GM18870 (cell line): Measurements from ENCODE around the gene ZBTB16.
"Not testable (repeated sequence)": the region's sequence is repeated elsewhere in the genome, so short reads cannot be mapped to it uniquely, and the experiment has no call there.

Experiments used
- ATAC-seq: cut with Tn5 transposase; IDR thresholded peaks from one replicate; pipeline ENCODE4 v1.9.1; 2021; ENCODE audit warnings: moderate library complexity; ENCODE audit not compliant: unreplicated experiment

The ZBTB16 gene

GRCh38 chr11:114042234-114042633, 17.3 kb upstream of the ZBTB16 start:
- ATAC-seq: no peak

DNA sequence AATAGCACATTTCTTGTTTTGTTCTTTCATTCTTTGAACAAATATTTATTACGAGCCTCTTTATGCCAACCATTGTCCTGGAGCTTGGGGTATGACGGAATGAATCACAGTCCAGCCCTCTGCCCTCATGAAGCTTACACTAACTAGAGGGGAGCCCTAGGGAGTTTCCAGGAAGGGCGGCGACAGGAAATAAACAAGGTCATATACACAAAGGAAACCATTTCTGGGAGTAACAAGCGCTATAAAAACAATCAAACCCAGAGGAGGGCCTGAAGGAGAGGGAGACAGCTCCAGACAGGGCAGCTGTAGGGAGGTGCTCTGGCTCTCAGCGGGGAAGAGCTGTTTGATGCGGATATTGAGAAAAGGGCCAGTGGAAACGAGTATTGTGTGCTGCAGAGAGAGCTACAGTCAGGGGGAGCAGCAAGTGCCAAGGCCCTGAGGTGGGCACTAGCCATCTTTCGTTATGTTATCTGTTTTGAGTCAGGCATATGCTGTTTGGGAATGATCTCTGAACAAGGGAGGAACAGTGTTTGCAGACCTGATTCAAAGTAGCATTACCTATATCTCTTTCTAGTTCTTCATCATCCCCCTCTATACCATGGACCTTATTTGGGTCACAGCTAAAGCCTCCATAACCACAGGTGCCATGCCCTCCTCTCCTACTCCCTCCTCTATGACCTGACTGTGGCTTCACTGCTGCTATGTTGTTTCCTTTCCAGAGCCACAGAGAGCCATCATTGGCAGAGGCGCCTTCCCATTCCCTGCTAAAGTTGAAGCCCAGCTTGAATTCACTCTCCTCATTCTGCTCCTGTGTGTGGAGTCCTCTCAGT, 15.3 kb upstream of the ZBTB16 start:
- no peak for ATAC-seq

GRCh38 chr11:114047327-114047726, 12.2 kb upstream of the ZBTB16 start:
- no peak for ATAC-seq

GRCh38 chr11:114049050-114049449, 10.5 kb upstream of the ZBTB16 start:
- no peak for ATAC-seq

DNA sequence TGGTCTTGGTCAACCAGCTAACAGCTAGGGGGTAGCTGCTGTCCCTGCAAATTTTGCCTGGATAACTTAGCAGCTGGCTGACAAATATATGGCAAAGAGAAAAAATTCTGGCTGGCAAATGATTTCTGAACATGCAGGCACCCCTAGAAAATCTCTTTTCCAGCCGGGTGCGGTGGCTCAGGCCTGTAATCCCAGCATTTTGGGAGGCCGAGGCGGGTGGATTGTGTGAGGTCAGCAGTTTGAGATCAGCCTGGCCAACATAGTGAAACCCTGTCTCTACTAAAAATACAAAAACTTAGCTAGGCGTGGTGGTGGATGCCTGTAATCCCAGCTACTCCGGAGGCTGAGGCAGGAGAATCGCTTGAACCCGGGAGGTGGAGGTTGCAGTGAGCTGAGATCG, 9.7 kb upstream of the ZBTB16 start:
- not testable (repeated sequence) for ATAC-seq

DNA sequence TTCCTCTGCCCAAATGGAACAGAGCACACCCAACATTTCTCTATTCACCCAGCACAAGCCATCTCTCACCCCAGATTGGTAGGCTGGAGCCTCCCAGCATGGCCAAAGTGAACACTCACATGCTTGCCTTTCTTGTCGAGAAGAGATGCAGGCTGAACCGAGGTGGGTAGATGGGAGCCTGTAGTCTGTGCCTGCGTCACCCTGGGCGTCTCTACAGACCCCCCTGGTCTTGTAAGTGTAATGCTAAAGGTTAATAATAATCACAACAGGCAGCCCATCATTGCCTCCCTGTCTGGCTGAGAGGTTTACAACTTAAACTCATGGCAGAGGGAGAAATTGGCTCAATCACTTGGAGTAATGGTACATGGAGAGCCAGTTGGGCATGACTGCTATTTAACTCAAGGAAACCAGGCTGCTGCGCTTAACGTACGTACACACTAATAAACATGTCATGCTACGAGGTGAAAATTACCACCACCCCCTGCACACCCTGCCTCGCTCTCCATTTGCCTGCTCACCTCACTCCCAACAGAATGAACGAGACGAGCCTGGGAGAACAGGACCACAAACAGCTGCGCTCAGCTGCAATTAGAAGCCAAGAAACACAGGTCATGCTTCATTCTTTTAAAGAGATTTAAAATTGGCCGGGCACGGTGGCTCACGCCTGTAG, 9.1 kb upstream of the ZBTB16 start:
- no peak for ATAC-seq

GRCh38 chr11:114051558-114051957, 8.0 kb upstream of the ZBTB16 start:
- no peak for ATAC-seq

- no peak for ATAC-seq
These were observed 7.4 kb upstream of the ZBTB16 start for GRCh38 chr11:114052160-114052559.

DNA sequence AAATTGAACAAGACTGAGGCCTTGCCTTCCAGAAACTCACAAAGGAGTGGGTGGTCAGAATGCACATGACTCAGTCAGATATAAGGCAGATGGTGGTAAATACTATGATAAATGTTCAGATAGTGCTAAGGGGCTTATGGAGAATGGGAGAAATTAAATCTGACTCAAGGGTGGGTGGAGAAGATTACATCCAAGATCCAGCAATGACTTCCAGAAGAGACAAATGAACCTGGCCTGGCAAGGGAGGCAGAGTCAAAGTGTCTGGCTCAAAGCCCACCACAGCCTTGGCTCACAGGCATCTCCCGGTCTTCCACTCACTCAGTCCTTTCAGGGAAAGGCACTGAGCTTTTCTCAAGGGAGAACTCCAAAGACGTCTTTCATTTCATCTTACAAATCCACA, 6.1 kb upstream of the ZBTB16 start:
- no peak for ATAC-seq

DNA sequence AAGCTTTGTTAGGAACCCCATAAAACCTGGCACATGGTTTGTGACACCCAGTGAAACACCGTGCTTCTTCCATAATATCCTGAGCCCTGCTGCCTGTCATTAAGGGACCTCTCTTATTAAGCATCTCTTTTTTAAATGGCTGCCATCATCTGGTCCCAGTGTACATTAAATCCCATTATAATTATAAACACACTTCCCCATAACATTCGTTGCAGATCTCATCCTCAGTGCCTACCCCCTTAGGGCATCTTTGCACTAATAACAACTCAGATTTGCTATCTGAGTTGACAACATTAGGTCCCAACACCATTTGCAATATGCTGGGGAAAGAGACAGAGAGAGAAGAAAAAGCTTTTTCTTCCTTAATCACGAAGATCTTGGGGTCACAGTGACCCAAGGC, 4.7 kb upstream of the ZBTB16 start:
- ATAC-seq: no peak

DNA sequence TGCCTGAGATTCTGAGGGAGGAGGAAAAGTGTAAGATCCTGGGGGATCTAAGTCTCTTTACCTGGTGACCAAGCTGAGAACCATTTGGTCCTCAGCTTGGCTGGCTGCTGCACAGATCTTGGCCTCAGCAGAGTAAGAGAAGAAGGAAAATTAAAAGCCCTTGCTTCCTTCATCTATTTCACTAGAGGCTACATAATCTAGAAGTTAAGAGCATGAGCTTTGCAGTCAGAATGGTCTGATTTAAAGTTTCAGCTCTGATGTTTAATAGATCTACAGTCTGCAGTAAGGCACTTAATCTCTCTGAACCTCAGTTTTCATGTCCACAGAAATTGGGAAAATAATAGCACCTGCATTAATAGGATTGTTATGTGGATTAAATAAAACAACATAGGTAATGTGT, 3.1 kb upstream of the ZBTB16 start:
- no peak for ATAC-seq

GRCh38 chr11:114057147-114057546, 2.4 kb upstream of the ZBTB16 start:
- no peak for ATAC-seq

GRCh38 chr11:114057605-114058004, 1.9 kb upstream of the ZBTB16 start:
- no peak for ATAC-seq

GRCh38 chr11:114058026-114058706, 1.3 kb upstream of the ZBTB16 start:
- ATAC-seq: no peak

DNA sequence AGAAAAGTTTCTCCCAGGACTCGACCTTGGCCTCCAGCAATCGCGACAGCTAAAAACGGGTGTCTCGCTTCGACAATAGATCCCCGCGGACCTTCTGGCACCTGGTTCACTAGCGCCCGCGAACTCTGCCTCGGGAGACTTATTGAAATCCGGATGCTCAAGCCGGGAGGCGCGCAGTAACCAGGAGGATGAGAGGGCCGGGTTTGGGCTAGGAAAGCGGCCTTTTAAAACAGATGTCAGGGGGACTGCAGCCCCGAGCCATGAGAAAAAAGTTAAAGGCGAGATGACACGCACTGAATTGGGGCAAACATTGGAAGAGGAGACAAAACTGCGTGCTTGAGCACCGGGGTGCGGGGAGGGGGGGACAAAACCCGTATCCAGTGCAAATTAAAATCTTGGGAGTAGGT, 637 bp upstream of the ZBTB16 start:
- ATAC-seq: no peak

DNA sequence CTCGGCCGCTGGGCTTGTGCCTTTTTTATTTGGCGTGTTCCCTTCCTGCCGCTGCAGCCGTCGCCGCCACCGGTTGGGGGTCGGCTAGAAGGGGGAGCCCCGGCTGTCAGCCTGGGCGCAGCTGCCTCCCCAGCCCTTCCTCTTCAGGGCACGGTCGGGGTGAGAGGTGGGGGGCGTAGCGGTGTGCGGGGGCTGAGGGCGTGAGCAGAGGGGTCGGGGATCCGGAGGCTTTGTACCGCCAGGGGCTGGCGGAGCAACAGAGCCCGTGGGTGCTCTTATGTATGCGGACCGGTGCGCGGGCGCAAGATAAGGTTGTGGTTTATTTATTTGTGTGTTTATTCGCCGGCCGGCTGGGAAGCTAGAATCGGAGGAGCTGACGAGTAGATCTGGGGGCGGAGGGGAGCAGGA, 477 bp downstream of the ZBTB16 start:
- ATAC-seq: no peak

DNA sequence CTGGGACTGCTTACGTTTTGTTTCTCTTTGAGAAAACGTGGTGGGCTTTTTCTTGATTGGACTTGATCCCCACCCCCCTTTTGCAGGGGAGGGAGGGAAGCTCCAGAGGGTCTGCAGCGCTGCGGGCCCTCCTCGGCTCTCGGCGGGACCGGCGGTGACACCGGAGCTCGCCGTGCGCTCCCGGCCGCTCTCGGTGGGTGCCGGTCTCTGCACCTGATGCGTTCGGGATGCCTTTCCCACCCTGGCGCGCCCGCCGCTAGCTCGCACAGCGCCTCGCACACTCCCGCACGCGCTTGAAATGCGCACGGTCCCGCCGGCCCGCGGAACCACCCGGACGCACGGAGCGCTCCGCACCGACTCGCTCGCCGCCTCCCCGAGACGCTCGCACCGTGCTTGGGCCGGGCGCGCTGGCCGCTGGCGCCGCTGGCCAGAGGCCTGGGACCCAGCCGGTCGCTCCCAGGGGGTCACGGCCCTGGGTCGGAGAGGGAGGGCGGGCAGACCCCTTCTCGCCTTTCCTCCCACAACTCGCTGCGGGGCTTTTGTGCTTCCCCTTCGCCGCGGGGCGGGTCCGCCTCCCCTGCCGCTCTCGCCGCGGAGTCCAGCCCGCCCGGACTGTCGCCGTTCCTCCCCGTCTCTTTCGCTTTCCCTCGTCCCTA, 1.0 kb downstream of the ZBTB16 start:
- no peak for ATAC-seq

- no peak for ATAC-seq
These were observed 1.7 kb downstream of the ZBTB16 start for GRCh38 chr11:114061048-114061680.

DNA sequence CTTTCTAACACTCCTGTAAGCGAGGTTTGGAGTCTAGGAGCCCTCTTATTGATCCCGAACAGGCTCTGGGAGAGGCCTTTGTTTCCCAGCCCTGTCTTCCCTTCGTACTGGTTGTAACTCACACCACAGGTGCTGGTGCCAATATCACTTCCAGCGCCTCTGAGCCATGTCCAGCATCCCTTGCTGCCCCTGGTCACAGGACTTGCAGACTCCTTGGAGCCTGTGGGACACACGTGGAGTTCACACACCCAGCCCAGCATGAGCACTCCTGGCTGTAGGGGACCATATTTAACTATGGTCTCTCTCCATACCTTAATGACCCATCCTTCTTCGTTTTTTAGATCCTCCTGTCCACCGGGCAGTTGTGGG, 2.2 kb downstream of the ZBTB16 start:
- no peak for ATAC-seq

- no peak for ATAC-seq
These were observed 2.8 kb downstream of the ZBTB16 start for GRCh38 chr11:114062272-114062671.
